RWPE2 (cell line): ENCODE data around the gene ALG12.

Experiments used
- ATAC-seq: fragments of 200-7000 bp; cut with Tn5 transposase; 3 replicates; pipeline ENCODE4 v1.9.1; 2021; ENCODE audit warnings: low read depth
- DNase-seq: peaks from one replicate; pipeline ENCODE4 v3.0.0-alpha.2; 2020; ENCODE audit warnings: low spot score
- H3K27ac ChIP-seq: fragments of 450-650 bp; 2 replicates; pipeline ENCODE4 v1.5.1; 2017; ENCODE audit warnings: mild to moderate bottlenecking; ENCODE audit not compliant: poor library complexity, severe bottlenecking
- H3K27me3 ChIP-seq: fragments of 250-450 bp; sonication (Bioruptor Pico); 2 replicates; pipeline ENCODE4 v1.5.1; 2021; ENCODE audit warnings: mild to moderate bottlenecking, moderate library complexity; ENCODE audit not compliant: insufficient read depth, poor library complexity, severe bottlenecking
- H3K36me3 ChIP-seq: fragments of 250-450 bp; sonication (Bioruptor Pico); 2 replicates; pipeline ENCODE4 v1.5.1; 2020; ENCODE audit warnings: low read depth, mild to moderate bottlenecking, moderate library complexity
- H3K4me1 ChIP-seq: fragments of 250-450 bp; sonication (Bioruptor Pico); 2 replicates; pipeline ENCODE4 v1.5.1; 2021; ENCODE audit warnings: mild to moderate bottlenecking, moderate library complexity; ENCODE audit not compliant: insufficient read depth, poor library complexity, severe bottlenecking
- H3K4me3 ChIP-seq: fragments of 250-450 bp; sonication (Bioruptor Pico); 2 replicates; pipeline ENCODE4 v1.5.1; 2021; ENCODE audit warnings: mild to moderate bottlenecking, moderate library complexity; ENCODE audit not compliant: severe bottlenecking
- H3K9me3 ChIP-seq: fragments of 250-450 bp; sonication (Bioruptor Pico); 2 replicates; pipeline ENCODE4 v1.5.1; 2021; ENCODE audit warnings: mild to moderate bottlenecking, moderate library complexity; ENCODE audit not compliant: severe bottlenecking
- TF ChIP-seq, protein P1 (sequence below): fragments of 450-650 bp; IDR thresholded peaks from one replicate; pipeline ENCODE4 v1.5.1; 2017; ENCODE audit warnings: mild to moderate bottlenecking, moderate library complexity; ENCODE audit not compliant: poor library complexity, severe bottlenecking

ALG12 gene

DNA sequence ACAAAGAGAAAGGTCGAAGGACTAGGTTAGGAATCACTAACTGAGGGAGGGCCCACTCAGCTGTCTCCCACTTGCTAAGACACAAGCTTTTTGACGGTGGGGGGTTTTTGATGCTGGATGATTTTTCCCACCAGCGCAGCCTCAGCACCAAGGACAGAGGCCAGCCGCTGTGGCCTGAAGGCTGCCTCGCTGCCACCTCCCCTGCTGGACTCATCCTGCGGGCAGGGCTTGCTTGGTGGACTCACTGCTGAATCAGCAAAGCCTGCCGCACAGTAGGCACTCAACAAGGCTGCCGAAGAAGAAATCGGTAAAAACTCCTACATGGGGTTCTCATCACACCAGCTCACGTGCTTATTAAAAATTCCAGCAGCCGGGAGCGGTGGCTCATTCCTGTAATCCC is 2.6 kb downstream of the ALG12 start:
- TF ChIP-seq, protein P1, sequence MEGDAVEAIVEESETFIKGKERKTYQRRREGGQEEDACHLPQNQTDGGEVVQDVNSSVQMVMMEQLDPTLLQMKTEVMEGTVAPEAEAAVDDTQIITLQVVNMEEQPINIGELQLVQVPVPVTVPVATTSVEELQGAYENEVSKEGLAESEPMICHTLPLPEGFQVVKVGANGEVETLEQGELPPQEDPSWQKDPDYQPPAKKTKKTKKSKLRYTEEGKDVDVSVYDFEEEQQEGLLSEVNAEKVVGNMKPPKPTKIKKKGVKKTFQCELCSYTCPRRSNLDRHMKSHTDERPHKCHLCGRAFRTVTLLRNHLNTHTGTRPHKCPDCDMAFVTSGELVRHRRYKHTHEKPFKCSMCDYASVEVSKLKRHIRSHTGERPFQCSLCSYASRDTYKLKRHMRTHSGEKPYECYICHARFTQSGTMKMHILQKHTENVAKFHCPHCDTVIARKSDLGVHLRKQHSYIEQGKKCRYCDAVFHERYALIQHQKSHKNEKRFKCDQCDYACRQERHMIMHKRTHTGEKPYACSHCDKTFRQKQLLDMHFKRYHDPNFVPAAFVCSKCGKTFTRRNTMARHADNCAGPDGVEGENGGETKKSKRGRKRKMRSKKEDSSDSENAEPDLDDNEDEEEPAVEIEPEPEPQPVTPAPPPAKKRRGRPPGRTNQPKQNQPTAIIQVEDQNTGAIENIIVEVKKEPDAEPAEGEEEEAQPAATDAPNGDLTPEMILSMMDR: no peak
- Histone ChIP-seq H3K4me3 (no peak overlapping the region), H3K36me3 (peaks cover 55% of the 10 kb centered on the region), H3K27ac (no peak overlapping the region), H3K9me3 (no peaks in the 10 kb centered on the region), H3K27me3 (no peaks in the 10 kb centered on the region), H3K4me1 (no peaks in the 10 kb centered on the region)
- ATAC-seq: no peak
- no peak for DNase-seq

DNA sequence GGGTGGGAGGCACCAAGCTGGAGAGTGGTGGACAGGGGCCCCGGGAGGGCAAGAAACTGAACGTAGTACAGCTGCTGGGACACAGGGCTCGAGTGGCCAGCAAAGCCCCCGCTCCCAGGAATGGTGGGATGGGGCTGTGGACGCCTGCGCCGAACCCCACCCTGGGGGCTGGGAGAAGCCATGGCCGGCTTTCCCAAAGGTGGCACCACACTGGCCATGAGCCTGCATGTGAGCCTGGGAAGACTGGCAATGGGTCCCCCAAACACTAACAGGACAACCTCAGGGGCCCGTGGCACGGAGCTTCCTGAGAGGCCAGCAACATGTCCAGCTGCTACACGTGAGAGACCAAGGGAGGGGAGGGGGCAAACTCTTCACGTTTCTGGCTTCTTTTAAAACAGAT is 4.0 kb downstream of the ALG12 start:
- TF ChIP-seq, protein P1: no peak
- Histone ChIP-seq H3K36me3 (peaks cover 62% of the 10 kb centered on the region), H3K4me3 (no peak overlapping the region), H3K27me3 (no peaks in the 10 kb centered on the region), H3K9me3 (no peaks in the 10 kb centered on the region), H3K27ac (no peak overlapping the region), H3K4me1 (no peaks in the 10 kb centered on the region)
- no peak for ATAC-seq
- peak; percentile 42 for DNase-seq

DNA sequence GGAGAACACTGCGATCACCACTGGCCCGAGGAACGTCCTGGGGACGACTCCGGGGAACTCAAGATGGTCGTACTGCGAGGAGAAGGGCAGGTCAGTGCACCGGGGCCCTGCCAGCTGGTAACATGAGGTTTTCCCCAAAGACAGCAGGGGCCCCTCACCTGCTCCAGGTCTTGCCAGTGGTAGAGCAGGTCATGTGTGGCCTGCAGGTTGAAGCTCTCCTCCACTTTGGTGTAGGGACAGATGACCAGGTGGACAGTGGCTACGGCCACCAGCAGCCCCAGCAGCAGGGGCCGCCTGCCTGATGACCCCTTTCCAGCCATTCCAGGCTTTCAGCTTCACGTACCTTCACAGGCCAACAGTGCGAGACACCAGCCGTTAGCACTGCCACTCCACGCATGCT is 4.8 kb downstream of the ALG12 start:
- DNase-seq (peak; percentile 45), ATAC-seq (no peak)
- Histone ChIP-seq H3K27me3 (no peaks in the 10 kb centered on the region), H3K36me3 (peaks cover 67% of the 10 kb centered on the region), H3K9me3 (no peaks in the 10 kb centered on the region), H3K4me1 (no peaks in the 10 kb centered on the region), H3K27ac (no peak overlapping the region), H3K4me3 (no peak overlapping the region)
- TF ChIP-seq, protein P1: no peak

DNA sequence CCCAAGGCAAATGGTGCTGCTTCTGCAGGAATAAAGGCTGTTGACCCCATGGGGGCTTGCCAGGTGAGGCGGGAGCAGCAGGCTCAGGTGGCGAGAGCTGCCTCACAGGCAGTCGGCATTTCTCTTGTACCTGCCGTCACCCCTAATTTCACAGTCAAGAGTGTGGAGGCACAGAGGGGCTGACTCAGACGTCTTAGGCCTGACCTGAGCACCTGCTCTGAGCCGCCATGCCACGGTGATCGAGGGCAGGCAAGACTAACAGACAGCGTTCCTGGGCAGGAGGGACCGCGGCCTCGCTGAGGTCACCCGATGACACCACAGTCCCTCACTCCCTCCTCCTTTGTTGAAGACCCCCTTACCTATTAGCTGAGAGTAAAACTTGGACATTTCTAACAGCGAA is 5.2 kb downstream of the ALG12 start:
- Histone ChIP-seq H3K36me3 (peaks cover 70% of the 10 kb centered on the region), H3K4me1 (no peaks in the 10 kb centered on the region), H3K27me3 (no peaks in the 10 kb centered on the region), H3K9me3 (no peaks in the 10 kb centered on the region), H3K27ac (no peak overlapping the region), H3K4me3 (no peak overlapping the region)
- TF ChIP-seq, protein P1: no peak
- DNase-seq (no peak), ATAC-seq (no peak)

DNA sequence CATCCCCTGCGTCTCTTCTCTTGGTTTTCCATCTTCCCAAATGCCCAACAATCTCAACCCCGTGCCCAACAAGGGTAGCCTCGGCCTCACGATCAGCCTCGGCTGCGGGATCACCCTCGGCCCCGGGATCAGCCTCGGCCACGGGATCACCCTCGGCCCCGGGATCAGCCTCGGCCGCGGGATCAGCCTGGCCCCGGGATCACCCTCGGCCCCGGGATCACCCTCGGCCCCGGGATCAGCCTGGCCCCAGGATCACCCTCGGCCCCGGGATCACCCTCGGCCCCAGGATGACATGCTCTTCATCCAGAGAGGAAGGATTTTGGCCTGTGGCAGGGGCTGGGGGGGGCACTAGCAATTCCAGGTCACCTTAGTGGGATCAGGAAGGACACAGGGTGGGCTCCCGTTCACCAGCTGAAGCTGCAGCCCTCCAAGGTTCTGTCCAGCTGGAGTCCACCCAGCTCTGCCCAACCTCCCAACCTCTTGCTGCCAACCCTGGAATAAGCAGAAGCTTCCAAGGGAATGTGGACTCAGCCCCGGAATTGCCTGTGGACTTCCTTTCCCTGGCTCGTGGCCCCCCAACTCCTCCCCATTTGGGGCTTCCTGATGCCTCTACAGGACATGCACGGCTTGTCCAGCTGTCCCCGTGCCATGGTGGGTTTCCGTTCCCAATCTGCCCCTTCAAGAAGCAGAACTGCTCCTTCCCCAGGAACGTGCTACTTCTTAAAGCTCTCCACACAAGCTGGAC is 6.2 kb downstream of the ALG12 start:
- Histone ChIP-seq H3K27ac (no peak overlapping the region), H3K36me3 (peaks cover 79% of the 10 kb centered on the region), H3K4me1 (no peaks in the 10 kb centered on the region), H3K4me3 (no peak overlapping the region), H3K27me3 (no peaks in the 10 kb centered on the region), H3K9me3 (no peaks in the 10 kb centered on the region)
- no peak for ATAC-seq
- no peak for DNase-seq
- TF ChIP-seq, protein P1: no peak
